Smooth muscle cell (in vitro differentiated cells): ENCODE measurements around the gene IFIT1B. TPM values are rescaled to one million over a fixed set of nuclear protein-coding genes. Genes with fewer than 3 reads are reported as not detected.

Experiments used
- DNase-seq: peaks from one replicate; lab custom pipeline; 2025; ENCODE audit not compliant: unreplicated experiment; lab: John Stamatoyannopoulos, UW
- H2AFZ ChIP-seq: fragments of 200-600 bp; sonication (generic); 2 replicates; pipeline ENCODE4 v1.6.0; 2016; ENCODE audit warnings: antibody characterized with exemption, low read depth, mild to moderate bottlenecking
- H3F3A ChIP-seq: fragments of 200-600 bp; sonication (generic); 2 replicates; pipeline ENCODE4 v1.6.0; 2017; ENCODE audit warnings: antibody characterized with exemption, low read depth
- H3K27ac ChIP-seq: fragments of 200-600 bp; sonication (generic); 2 replicates; pipeline ENCODE4 v1.5.1; 2016; ENCODE audit warnings: low read depth, mild to moderate bottlenecking
- H3K27me3 ChIP-seq: fragments of 200-600 bp; sonication (generic); 2 replicates; pipeline ENCODE4 v1.6.1; 2016; ENCODE audit warnings: low read depth, mild to moderate bottlenecking
- H3K36me3 ChIP-seq: fragments of 200-600 bp; sonication (generic); 2 replicates; pipeline ENCODE4 v1.5.1; 2016; ENCODE audit warnings: low read depth
- H3K4me1 ChIP-seq: fragments of 200-600 bp; sonication (generic); 2 replicates; pipeline ENCODE4 v1.5.1; 2016; ENCODE audit warnings: low read depth
- H3K4me2 ChIP-seq: fragments of 200-600 bp; sonication (generic); 2 replicates; pipeline ENCODE4 v1.6.0; 2016; ENCODE audit warnings: mild to moderate bottlenecking
- H3K4me3 ChIP-seq: fragments of 200-600 bp; sonication (generic); 2 replicates; pipeline ENCODE4 v1.5.1; 2016; ENCODE audit warnings: mild to moderate bottlenecking
- H3K79me2 ChIP-seq: fragments of 200-600 bp; sonication (generic); 2 replicates; pipeline ENCODE4 v1.6.0; 2016; ENCODE audit warnings: low read depth, mild to moderate bottlenecking
- H3K9ac ChIP-seq: fragments of 200-600 bp; sonication (generic); 2 replicates; pipeline ENCODE4 v1.6.0; 2016; ENCODE audit warnings: low read depth
- H3K9me3 ChIP-seq: fragments of 200-600 bp; sonication (generic); replicated peaks from 2 replicates; pipeline ENCODE4 v1.5.1; 2016; ENCODE audit warnings: low read depth
- H4K20me1 ChIP-seq: fragments of 200-600 bp; sonication (generic); 2 replicates; pipeline ENCODE4 v1.6.0; 2016; ENCODE audit warnings: low read depth
- WGBS: methylation state at CpG from one replicate; pipeline ENCODE4 v1.1.7; 2016; ENCODE audit warnings: low lambda C conversion rate; 5-methylcytosine and 5-hydroxymethylcytosine counted together
- polyA plus RNA-seq: library from polyadenylated mRNA; unstranded; fragments of >200 nt; fragmentation: Nextera tagmentation; extraction: Ambion mirVana; gene quantifications from 2 replicates; pipeline ENCODE4 v1.2.1, GENCODE V29; 2016
- total RNA-seq: library from RNA; depleted of rRNA; stranded (reverse); fragments of >200 nt; gene quantifications from 2 replicates; pipeline ENCODE4 v1.2.3, GENCODE V29; 2014
- TF ChIP-seq, protein P1 (sequence below): fragments of 200-600 bp; sonication (generic); IDR thresholded peaks from 2 replicates; pipeline ENCODE4 v1.5.1; 2017; ENCODE audit warnings: borderline replicate concordance, mild to moderate bottlenecking, antibody characterized with exemption; ENCODE audit not compliant: insufficient read depth, poor library complexity, severe bottlenecking

Gene IFIT1B
- total and polyA plus RNA-seq, 2 experiments from 2014 or later: not detected

DNA sequence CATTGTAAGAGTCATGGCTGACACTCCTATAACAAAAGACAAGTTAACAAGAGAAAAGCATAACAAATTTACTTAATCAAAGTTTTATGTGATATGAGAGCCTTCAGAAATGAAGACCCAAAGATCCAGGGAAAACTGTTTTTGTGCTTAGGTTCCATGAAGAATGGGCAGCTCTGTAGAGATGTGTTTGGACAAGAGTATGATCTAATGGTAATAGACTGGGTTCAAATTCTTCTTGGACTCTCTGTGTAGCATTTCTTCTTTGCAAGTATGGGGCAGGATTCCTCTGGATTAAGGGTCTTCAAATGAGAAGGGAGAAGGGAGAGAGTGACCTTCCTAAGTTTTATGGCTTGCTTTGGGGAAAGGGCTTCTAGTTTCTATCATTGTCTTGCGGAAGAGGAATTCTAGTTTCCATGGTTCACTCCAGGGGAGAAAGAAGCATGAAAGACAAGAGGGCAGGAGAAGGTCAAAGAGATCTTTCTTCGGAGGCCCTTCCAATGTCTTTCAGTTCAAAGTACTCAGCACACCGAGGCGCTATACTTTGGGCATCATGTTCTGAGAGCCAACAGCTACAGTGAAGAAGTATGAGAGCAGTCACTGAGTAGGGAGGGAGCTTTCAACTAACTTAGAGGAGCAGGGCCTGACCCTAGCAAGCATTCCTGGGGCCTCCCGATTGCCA, 34.6 kb upstream of the IFIT1B start:
- H3K9ac ChIP-seq: no peak overlapping the region
- no peak overlapping the region for H2AFZ ChIP-seq
- no peaks in the 10 kb centered on the region for H3K27me3 ChIP-seq
- no peak for DNase-seq
- TF ChIP-seq, protein P1, sequence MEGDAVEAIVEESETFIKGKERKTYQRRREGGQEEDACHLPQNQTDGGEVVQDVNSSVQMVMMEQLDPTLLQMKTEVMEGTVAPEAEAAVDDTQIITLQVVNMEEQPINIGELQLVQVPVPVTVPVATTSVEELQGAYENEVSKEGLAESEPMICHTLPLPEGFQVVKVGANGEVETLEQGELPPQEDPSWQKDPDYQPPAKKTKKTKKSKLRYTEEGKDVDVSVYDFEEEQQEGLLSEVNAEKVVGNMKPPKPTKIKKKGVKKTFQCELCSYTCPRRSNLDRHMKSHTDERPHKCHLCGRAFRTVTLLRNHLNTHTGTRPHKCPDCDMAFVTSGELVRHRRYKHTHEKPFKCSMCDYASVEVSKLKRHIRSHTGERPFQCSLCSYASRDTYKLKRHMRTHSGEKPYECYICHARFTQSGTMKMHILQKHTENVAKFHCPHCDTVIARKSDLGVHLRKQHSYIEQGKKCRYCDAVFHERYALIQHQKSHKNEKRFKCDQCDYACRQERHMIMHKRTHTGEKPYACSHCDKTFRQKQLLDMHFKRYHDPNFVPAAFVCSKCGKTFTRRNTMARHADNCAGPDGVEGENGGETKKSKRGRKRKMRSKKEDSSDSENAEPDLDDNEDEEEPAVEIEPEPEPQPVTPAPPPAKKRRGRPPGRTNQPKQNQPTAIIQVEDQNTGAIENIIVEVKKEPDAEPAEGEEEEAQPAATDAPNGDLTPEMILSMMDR: no peak
- no peaks in the 10 kb centered on the region for H3K9me3 ChIP-seq
- H3K4me1 ChIP-seq: peaks cover 23% of the 10 kb centered on the region
- H3K36me3 ChIP-seq: no peaks in the 10 kb centered on the region
- no peak overlapping the region for H3K27ac ChIP-seq
- no peak overlapping the region for H3K4me3 ChIP-seq
- 87% methylated on average over 5 of the region's 5 CpGs for WGBS
- no peaks in the 10 kb centered on the region for H4K20me1 ChIP-seq
- H3K79me2 ChIP-seq: no peaks in the 10 kb centered on the region
- H3F3A ChIP-seq: no peaks in the 10 kb centered on the region
- no peak overlapping the region for H3K4me2 ChIP-seq

GRCh38 chr10:89344156-89344555, 33.7 kb upstream of the IFIT1B start:
- WGBS: 81% methylated on average over 2 of the region's 2 CpGs
- Histone ChIP-seq H3F3A (no peaks in the 10 kb centered on the region), H4K20me1 (no peaks in the 10 kb centered on the region), H3K4me2 (no peak overlapping the region), H3K4me3 (no peak overlapping the region), H3K79me2 (no peaks in the 10 kb centered on the region), H3K27ac (no peak overlapping the region), H2AFZ (no peak overlapping the region), H3K36me3 (no peaks in the 10 kb centered on the region), H3K9ac (no peak overlapping the region), H3K9me3 (no peaks in the 10 kb centered on the region), H3K27me3 (no peaks in the 10 kb centered on the region), H3K4me1 (peaks cover 31% of the 10 kb centered on the region)
- TF ChIP-seq, protein P1: no peak
- DNase-seq: no peak

- Histone ChIP-seq H3K79me2 (no peaks in the 10 kb centered on the region), H3K9me3 (no peaks in the 10 kb centered on the region), H3K4me3 (no peak overlapping the region), H3K4me1 (peaks cover 39% of the 10 kb centered on the region), H4K20me1 (no peaks in the 10 kb centered on the region), H3F3A (peaks cover 9% of the 10 kb centered on the region), H3K27ac (no peak overlapping the region), H3K4me2 (no peak overlapping the region), H2AFZ (no peak overlapping the region), H3K36me3 (no peaks in the 10 kb centered on the region), H3K9ac (no peak overlapping the region), H3K27me3 (no peaks in the 10 kb centered on the region)
- over 99% methylated on average over 4 of the region's 4 CpGs for WGBS
- TF ChIP-seq, protein P1: no peak
- no peak for DNase-seq
Observed at GRCh38 chr10:89345367-89346000, 32.4 kb upstream of the IFIT1B start.
